Caco-2 (cell line): Measurements from ENCODE around the gene GBP1. TPM values are rescaled to one million over a fixed set of nuclear protein-coding genes. Genes with fewer than 3 reads are reported as not detected.

ENCODE experiments used
- BruUV-seq: library from RNA; stranded (reverse); fragments of 400-500 nt; replicated peaks from 2 replicates; lab custom pipeline; 2021; lab: Mats Ljungman, UMichigan
- CTCF ChIA-PET: fragments of 300-600 bp; sonication (Branson Sonifier 250); formaldehyde crosslinking; loops from one replicate; lab custom pipeline; 2022; ENCODE audit warnings: antibody characterized with exemption; lab: Charles Lee
- POLR2A ChIA-PET: fragments of 300-600 bp; sonication (Branson Sonifier 250); formaldehyde crosslinking; loops from one replicate; lab custom pipeline; 2022; ENCODE audit warnings: antibody characterized with exemption; lab: Charles Lee
- DNase-seq, 2 experiments: peaks; one replicate each; pipeline versions ENCODE4 v3.0.0 to v3.0.0-alpha.2; 2020 to 2022
- H3K27me3 ChIP-seq: replicated peaks from 2 replicates; pipeline ENCODE4 v1.6.0; 2011; ENCODE audit warnings: low read length; ENCODE audit not compliant: control insufficient read depth, insufficient read depth
- H3K36me3 ChIP-seq: 2 replicates; pipeline ENCODE4 v1.5.1; 2011; ENCODE audit warnings: low read length; ENCODE audit not compliant: control insufficient read depth, insufficient read depth
- H3K4me1 ChIP-seq: fragments of 250-450 bp; sonication (Bioruptor Pico); 2 replicates; pipeline ENCODE4 v1.5.1; 2020; ENCODE audit warnings: mild to moderate bottlenecking
- H3K4me3 ChIP-seq: 2 replicates; pipeline ENCODE4 v1.5.1; 2011; ENCODE audit warnings: low read depth, mild to moderate bottlenecking, control low read depth, low read length
- H3K9me3 ChIP-seq: fragments of 250-450 bp; sonication (Bioruptor Pico); 2 replicates; pipeline ENCODE4 v1.5.1; 2020; ENCODE audit warnings: mild to moderate bottlenecking, moderate library complexity
- H3K27ac Mint-ChIP-seq: one replicate; pipeline ENCODE4 v1.8.0; 2022; ENCODE audit warnings: mixed read lengths; ENCODE audit not compliant: unreplicated experiment
- H3K27me3 Mint-ChIP-seq: one replicate; pipeline ENCODE4 v1.8.0; 2022; ENCODE audit warnings: mixed read lengths; ENCODE audit not compliant: insufficient read depth, unreplicated experiment
- H3K36me3 Mint-ChIP-seq: one replicate; pipeline ENCODE4 v1.8.0; 2022; ENCODE audit warnings: mild to moderate bottlenecking, mixed read lengths; ENCODE audit not compliant: insufficient read depth, unreplicated experiment
- H3K4me1 Mint-ChIP-seq: one replicate; pipeline ENCODE4 v1.8.0; 2022; ENCODE audit warnings: low read depth, mixed read lengths; ENCODE audit not compliant: unreplicated experiment
- H3K4me3 Mint-ChIP-seq: one replicate; pipeline ENCODE4 v1.8.0; 2022; ENCODE audit warnings: mild to moderate bottlenecking, moderate library complexity, mixed read lengths; ENCODE audit not compliant: unreplicated experiment
- H3K9me3 Mint-ChIP-seq: one replicate; pipeline ENCODE4 v1.8.0; 2022; ENCODE audit warnings: mixed read lengths; ENCODE audit not compliant: unreplicated experiment
- intact Hi-C: fragments of 100-400 bp; cut with micrococcal nuclease; formaldehyde crosslinking; loops from one replicate; pipeline ENCODE4 v1.10.0; 2022; ENCODE audit not compliant: unreplicated experiment
- total RNA-seq: library from RNA; stranded (reverse); gene quantifications from 2 replicates; pipeline ENCODE4 v1.2.3, GENCODE V29; 2022
- TF ChIP-seq, protein P1 (sequence below), 2 experiments: fragments of 200-600 bp in 1 of 2; IDR thresholded peaks; 1 replicate in 1 of 2; 2 replicates in 1 of 2; pipeline versions ENCODE4 v1.5.1 to v1.8.0; 2011 to 2022; ENCODE audit warnings: antibody characterized with exemption in 1 of 2, control low read depth in 1 of 2, inconsistent platforms in 1 of 2, low read depth in 1 of 2, low read length in 1 of 2, mild to moderate bottlenecking in 1 of 2, moderate library complexity in 1 of 2; ENCODE audit not compliant: insufficient read depth in 1 of 2, severe bottlenecking in 1 of 2, unreplicated experiment in 1 of 2

The GBP1 gene
- total RNA-seq, 1 experiment from 2014 or later: 0.36 TPM

DNA sequence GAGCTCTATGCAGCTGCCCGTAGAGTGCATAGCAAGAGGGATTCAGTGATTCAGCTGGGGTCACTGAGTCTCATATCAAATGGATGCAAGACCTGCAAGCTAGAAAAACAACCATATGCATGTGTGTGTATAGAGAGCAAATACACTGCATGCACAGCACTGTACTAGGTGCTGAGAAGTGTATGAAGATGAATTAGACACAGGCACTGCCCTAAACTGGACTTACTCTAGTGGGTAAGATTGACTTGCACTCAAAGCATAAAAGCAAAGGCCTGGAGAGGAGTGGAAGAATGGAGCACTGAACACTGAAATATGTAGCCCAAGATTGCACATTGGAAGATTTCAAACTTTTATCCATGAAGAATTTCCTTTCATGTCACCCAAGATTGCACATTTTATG is 5.5 kb upstream of the GBP1 start:
- no peaks in the 10 kb centered on the region for H3K4me1 Mint-ChIP-seq
- no peak for DNase-seq
- intact Hi-C loops: loop anchor here (5.0 kb wide), 1 partner anchor 73 kb away; no protein-coding TSS in a partner anchor
- H3K27me3 ChIP-seq: no peaks in the 10 kb centered on the region
- TF ChIP-seq, protein P1, sequence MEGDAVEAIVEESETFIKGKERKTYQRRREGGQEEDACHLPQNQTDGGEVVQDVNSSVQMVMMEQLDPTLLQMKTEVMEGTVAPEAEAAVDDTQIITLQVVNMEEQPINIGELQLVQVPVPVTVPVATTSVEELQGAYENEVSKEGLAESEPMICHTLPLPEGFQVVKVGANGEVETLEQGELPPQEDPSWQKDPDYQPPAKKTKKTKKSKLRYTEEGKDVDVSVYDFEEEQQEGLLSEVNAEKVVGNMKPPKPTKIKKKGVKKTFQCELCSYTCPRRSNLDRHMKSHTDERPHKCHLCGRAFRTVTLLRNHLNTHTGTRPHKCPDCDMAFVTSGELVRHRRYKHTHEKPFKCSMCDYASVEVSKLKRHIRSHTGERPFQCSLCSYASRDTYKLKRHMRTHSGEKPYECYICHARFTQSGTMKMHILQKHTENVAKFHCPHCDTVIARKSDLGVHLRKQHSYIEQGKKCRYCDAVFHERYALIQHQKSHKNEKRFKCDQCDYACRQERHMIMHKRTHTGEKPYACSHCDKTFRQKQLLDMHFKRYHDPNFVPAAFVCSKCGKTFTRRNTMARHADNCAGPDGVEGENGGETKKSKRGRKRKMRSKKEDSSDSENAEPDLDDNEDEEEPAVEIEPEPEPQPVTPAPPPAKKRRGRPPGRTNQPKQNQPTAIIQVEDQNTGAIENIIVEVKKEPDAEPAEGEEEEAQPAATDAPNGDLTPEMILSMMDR (IDR thresholded peaks at IDR 0.05; ENCODE audit: insufficient read depth in 1 of 2, low read depth in 1 of 2, low read length in 1 of 2, severe bottlenecking in 1 of 2, unreplicated experiment in 1 of 2): no peak
- no peak overlapping the region for H3K4me3 ChIP-seq
- no peaks in the 10 kb centered on the region for H3K27me3 Mint-ChIP-seq
- H3K4me1 ChIP-seq: no peaks in the 10 kb centered on the region
- ChIA-PET CTCF (no interaction called here), POLR2A (no interaction called here)
- BruUV-seq: no TSS peak
- no peak overlapping the region for H3K27ac Mint-ChIP-seq
- no peaks in the 10 kb centered on the region for H3K36me3 ChIP-seq
- H3K9me3 ChIP-seq: no peaks in the 10 kb centered on the region
- no peak overlapping the region for H3K4me3 Mint-ChIP-seq
- peaks cover 10% of the 10 kb centered on the region for H3K9me3 Mint-ChIP-seq
- no peaks in the 10 kb centered on the region for H3K36me3 Mint-ChIP-seq

- ChIA-PET CTCF (no interaction called here), POLR2A (no interaction called here)
- Mint-ChIP-seq H3K9me3 (peaks cover 8% of the 10 kb centered on the region), H3K27ac (no peak overlapping the region), H3K4me1 (no peaks in the 10 kb centered on the region), H3K4me3 (no peak overlapping the region), H3K27me3 (no peaks in the 10 kb centered on the region), H3K36me3 (no peaks in the 10 kb centered on the region)
- Histone ChIP-seq H3K27me3 (no peaks in the 10 kb centered on the region), H3K4me3 (no peak overlapping the region), H3K36me3 (no peaks in the 10 kb centered on the region), H3K4me1 (no peaks in the 10 kb centered on the region), H3K9me3 (no peaks in the 10 kb centered on the region)
- intact Hi-C loops: loop anchor here (5.0 kb wide), 1 partner anchor 73 kb away; no protein-coding TSS in a partner anchor
- TF ChIP-seq, protein P1 (IDR thresholded peaks at IDR 0.05; ENCODE audit: insufficient read depth in 1 of 2, low read depth in 1 of 2, low read length in 1 of 2, severe bottlenecking in 1 of 2, unreplicated experiment in 1 of 2): no peak
- no TSS peak for BruUV-seq
- no peak for DNase-seq
Measured at GRCh38 chr1:89069951-89070350, 4.9 kb upstream of the GBP1 start.

- ChIA-PET POLR2A (no interaction called here), CTCF (no interaction called here)
- Mint-ChIP-seq H3K4me3 (no peak overlapping the region), H3K9me3 (no peaks in the 10 kb centered on the region), H3K4me1 (peaks cover 8% of the 10 kb centered on the region), H3K36me3 (no peaks in the 10 kb centered on the region), H3K27ac (no peak overlapping the region), H3K27me3 (no peaks in the 10 kb centered on the region)
- no peaks in the 10 kb centered on the region for H3K9me3 ChIP-seq
- TF ChIP-seq, protein P1 (IDR thresholded peaks at IDR 0.05; ENCODE audit: insufficient read depth in 1 of 2, low read depth in 1 of 2, low read length in 1 of 2, severe bottlenecking in 1 of 2, unreplicated experiment in 1 of 2): no peak
- DNase-seq: no peak
- H3K4me3 ChIP-seq: no peak overlapping the region
- H3K4me1 ChIP-seq: no peaks in the 10 kb centered on the region
- BruUV-seq: no TSS peak
- intact Hi-C loops: no loop called here
- H3K36me3 ChIP-seq: no peaks in the 10 kb centered on the region
- H3K27me3 ChIP-seq: no peaks in the 10 kb centered on the region
Measured at GRCh38 chr1:89068291-89068690, 3.3 kb upstream of the GBP1 start.
